ENCODE results near the gene ZNF732.
A peak's percentile ranks its signal among the peaks of the same experiment; 100 is the strongest.

The ZNF732 gene

DNA sequence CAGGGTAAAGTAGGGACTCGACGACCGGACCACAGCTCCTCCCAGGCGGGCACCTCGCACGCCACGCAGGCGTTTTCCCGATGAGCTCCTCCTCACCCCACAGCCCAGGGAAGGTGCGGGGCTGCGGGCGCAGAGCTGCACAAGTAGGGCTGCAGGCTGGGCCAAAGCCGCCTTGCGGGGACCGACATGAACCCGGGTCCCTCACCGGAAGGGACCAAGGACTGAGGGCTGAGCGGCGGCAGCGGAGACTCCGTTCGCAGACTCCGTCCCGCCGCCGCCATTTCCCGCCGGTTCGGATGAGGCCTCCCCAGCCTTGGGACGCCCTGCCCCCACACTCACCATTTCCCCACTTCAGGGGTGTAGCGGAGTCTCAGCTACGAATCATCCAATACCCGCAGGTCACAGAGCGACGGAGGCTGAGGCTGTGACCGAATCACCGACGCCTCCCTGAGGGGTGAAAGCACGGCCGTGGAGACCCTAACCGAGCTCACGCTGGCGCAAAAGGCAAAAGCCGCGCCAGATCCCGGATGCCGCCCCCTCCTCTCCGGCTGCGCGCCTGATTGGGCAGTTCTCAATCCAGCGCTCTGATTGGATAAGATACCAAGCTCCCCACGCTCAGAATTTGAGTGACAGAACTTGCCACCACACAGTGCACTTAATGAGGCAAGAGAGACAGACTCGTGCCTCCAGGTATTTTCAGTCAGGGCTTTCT lies at the start of gene ZNF732:
Gene ZNF732 (minus strand): TSS at position 506 of the 712 bp plus-strand sequence. CDS start 164 bp downstream, at position 342.
- Histone ChIP-seq H3K27ac (ENCODE audit: low read depth, low read length) (no peak within 1 kb of the TSS), H3K9me3 (ENCODE audit: control insufficient read depth in 5 of 5, low read length in 5 of 5) (peaks cover 7 to 39% (median 30%) of the 10 kb centered on the region in 5 donors)

GRCh38 chr4:340011-340410 lies 34.7 kb upstream of the ZNF732 start:
- no peak overlapping the region for H3K4me3 ChIP-seq (ENCODE audit: low read depth in 1 of 5, low read length in 5 of 5)
- no peak overlapping the region for H3K9ac ChIP-seq (ENCODE audit: low read length in 5 of 5)

More for the DNA sequence above, at the start of gene ZNF732:
- Histone ChIP-seq H3K4me1 (ENCODE audit: control insufficient read depth in 5 of 5, insufficient read depth in 5 of 5, low read length in 5 of 5) (peaks cover 0 to 3% (median 0%) of the 10 kb centered on the region in 5 donors), H3K27me3 (ENCODE audit: control insufficient read depth in 5 of 5, insufficient read depth in 4 of 5, low read length in 5 of 5) (peaks cover 0 to 13% (median 7%) of the 10 kb centered on the region in 5 donors), H3K4me3 (ENCODE audit: low read depth in 1 of 5, low read length in 5 of 5) (peak within 1 kb of the TSS in 4 of 5 donors; percentile 50 to 60 (median 53)), H3K9ac (ENCODE audit: low read length in 5 of 5) (no peak within 1 kb of the TSS), H3K36me3 (ENCODE audit: control insufficient read depth in 5 of 5, insufficient read depth in 5 of 5, low read length in 5 of 5) (no peaks in the 10 kb centered on the region)

GRCh38 chr4:338759-339097 lies 33.5 kb upstream of the ZNF732 start:
- Histone ChIP-seq H3K4me1 (ENCODE audit: control insufficient read depth in 5 of 5, insufficient read depth in 5 of 5, low read length in 5 of 5) (peaks cover 5 to 31% (median 23%) of the 10 kb centered on the region in 5 donors), H3K36me3 (ENCODE audit: control insufficient read depth in 5 of 5, insufficient read depth in 5 of 5, low read length in 5 of 5) (peaks cover 0 to 5% (median under 1%) of the 10 kb centered on the region in 5 donors), H3K27ac (ENCODE audit: low read depth, low read length) (peak overlapping the region; percentile 94), H3K9me3 (ENCODE audit: control insufficient read depth in 5 of 5, low read length in 5 of 5) (peaks cover 0 to 13% (median 0%) of the 10 kb centered on the region in 5 donors), H3K27me3 (ENCODE audit: control insufficient read depth in 5 of 5, insufficient read depth in 4 of 5, low read length in 5 of 5) (peaks cover 0 to 2% (median 0%) of the 10 kb centered on the region in 5 donors), H3K9ac (ENCODE audit: low read length in 5 of 5) (peak overlapping the region in 1 of 5 donors; percentile 93), H3K4me3 (ENCODE audit: low read depth in 1 of 5, low read length in 5 of 5) (peak overlapping the region; percentile 75 to 98 (median 96))

More at GRCh38 chr4:340011-340410, 34.7 kb upstream of the ZNF732 start:
- peaks cover 4 to 12% (median 10%) of the 10 kb centered on the region in 5 donors for H3K36me3 ChIP-seq (ENCODE audit: control insufficient read depth in 5 of 5, insufficient read depth in 5 of 5, low read length in 5 of 5)
- H3K4me1 ChIP-seq (ENCODE audit: control insufficient read depth in 5 of 5, insufficient read depth in 5 of 5, low read length in 5 of 5) = peaks cover 5 to 31% (median 23%) of the 10 kb centered on the region in 5 donors
- H3K27me3 ChIP-seq (ENCODE audit: control insufficient read depth in 5 of 5, insufficient read depth in 4 of 5, low read length in 5 of 5) = peaks cover 0 to 2% (median 0%) of the 10 kb centered on the region in 5 donors
- no peak overlapping the region for H3K27ac ChIP-seq (ENCODE audit: low read depth, low read length)
- H3K9me3 ChIP-seq (ENCODE audit: control insufficient read depth in 5 of 5, low read length in 5 of 5) = peaks cover 0 to 13% (median 0%) of the 10 kb centered on the region in 5 donors

GRCh38 chr4:337932-338758 lies 32.9 kb upstream of the ZNF732 start:
- Histone ChIP-seq H3K9ac (ENCODE audit: low read length in 5 of 5) (peak overlapping the region in 4 of 5 donors; percentile 78 to 93 (median 88)), H3K27me3 (ENCODE audit: control insufficient read depth in 5 of 5, insufficient read depth in 4 of 5, low read length in 5 of 5) (peaks cover 0 to 2% (median 0%) of the 10 kb centered on the region in 5 donors), H3K4me3 (ENCODE audit: low read depth in 1 of 5, low read length in 5 of 5) (peak overlapping the region; percentile 91 to 98 (median 96)), H3K4me1 (ENCODE audit: control insufficient read depth in 5 of 5, insufficient read depth in 5 of 5, low read length in 5 of 5) (peaks cover 5 to 31% (median 23%) of the 10 kb centered on the region in 5 donors), H3K9me3 (ENCODE audit: control insufficient read depth in 5 of 5, low read length in 5 of 5) (peaks cover 0 to 13% (median 0%) of the 10 kb centered on the region in 5 donors), H3K27ac (ENCODE audit: low read depth, low read length) (peak overlapping the region; percentile 94), H3K36me3 (ENCODE audit: control insufficient read depth in 5 of 5, insufficient read depth in 5 of 5, low read length in 5 of 5) (peaks cover 0 to 5% (median 0%) of the 10 kb centered on the region in 5 donors)

DNA sequence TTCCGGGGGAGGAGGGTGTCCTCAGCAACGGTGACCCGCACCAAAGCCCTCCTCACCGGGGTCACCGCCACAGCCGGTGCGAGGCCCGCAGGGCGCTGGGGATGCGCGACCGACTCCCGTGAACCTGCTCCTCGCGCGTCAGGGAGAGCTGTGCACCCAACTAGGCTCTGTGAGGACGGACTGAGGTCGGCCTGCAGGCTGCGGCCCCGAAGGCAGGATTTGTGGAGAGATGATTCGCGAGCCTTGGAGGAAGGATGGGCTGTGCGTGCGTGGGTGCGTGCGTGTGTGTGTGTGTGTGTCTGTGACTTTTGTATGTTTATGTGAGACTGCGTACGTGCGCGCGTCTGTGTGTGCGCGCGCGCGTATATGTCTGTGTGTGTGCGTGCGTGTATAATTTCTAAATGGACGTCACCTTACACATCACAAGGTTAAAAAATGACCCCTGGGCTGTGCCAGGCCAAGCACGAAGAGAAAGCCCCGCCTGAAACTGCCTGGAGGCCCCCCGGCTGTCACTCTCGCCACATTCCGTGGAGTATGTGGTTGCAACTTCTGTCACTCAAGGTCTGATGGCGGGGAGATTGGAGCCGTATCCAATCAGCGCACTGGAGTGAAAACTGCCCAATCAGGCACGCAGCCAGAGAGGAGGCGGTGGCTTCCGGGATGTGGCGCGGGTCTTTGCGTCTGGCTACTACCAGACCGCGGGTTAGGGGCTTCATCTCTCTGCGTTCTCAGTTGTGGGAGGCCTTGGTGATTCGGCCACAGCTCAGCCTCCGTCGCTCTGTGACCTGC lies 32.1 kb upstream of the ZNF732 start, which contains the start of gene ZNF141:
Gene ZNF141 (plus strand): TSS at position 672 of the 789 bp plus-strand sequence. CDS start 170 bp downstream, outside the sequence.
- H3K4me1 ChIP-seq (ENCODE audit: control insufficient read depth in 5 of 5, insufficient read depth in 5 of 5, low read length in 5 of 5) = peaks cover 5 to 31% (median 23%) of the 10 kb centered on the region in 5 donors
- peak within 1 kb of the TSS; percentile 91 to 98 (median 96) for H3K4me3 ChIP-seq (ENCODE audit: low read depth in 1 of 5, low read length in 5 of 5)
- peaks cover 0 to 2% (median 0%) of the 10 kb centered on the region in 5 donors for H3K27me3 ChIP-seq (ENCODE audit: control insufficient read depth in 5 of 5, insufficient read depth in 4 of 5, low read length in 5 of 5)
- H3K9me3 ChIP-seq (ENCODE audit: control insufficient read depth in 5 of 5, low read length in 5 of 5) = peaks cover 0 to 9% (median 0%) of the 10 kb centered on the region in 5 donors
- H3K36me3 ChIP-seq (ENCODE audit: control insufficient read depth in 5 of 5, insufficient read depth in 5 of 5, low read length in 5 of 5) = peaks cover 0 to 4% (median 0%) of the 10 kb centered on the region in 5 donors
- H3K27ac ChIP-seq (ENCODE audit: low read depth, low read length) = peak within 1 kb of the TSS; percentile 94
- H3K9ac ChIP-seq (ENCODE audit: low read length in 5 of 5) = peak within 1 kb of the TSS; percentile 56 to 93 (median 88)

DNA sequence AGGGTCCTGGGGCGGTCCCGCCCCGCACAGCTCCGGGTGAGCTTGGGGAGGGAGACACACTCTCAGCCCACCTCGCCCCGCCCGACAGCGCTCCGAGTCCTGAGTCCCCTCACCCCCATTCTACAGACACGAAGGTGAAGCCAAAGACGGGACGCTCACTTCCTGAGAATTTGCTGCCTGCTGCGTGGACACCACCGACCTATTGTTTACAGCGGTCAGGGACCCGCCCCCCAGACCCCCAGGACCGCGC lies 31.5 kb upstream of the ZNF732 start:
- Histone ChIP-seq H3K9me3 (ENCODE audit: control insufficient read depth in 5 of 5, low read length in 5 of 5) (peaks cover 0 to 4% (median 0%) of the 10 kb centered on the region in 5 donors), H3K4me3 (ENCODE audit: low read depth in 1 of 5, low read length in 5 of 5) (peak overlapping the region; percentile 91 to 98 (median 96)), H3K27ac (ENCODE audit: low read depth, low read length) (peak overlapping the region; percentile 94), H3K27me3 (ENCODE audit: control insufficient read depth in 5 of 5, insufficient read depth in 4 of 5, low read length in 5 of 5) (peaks cover 0 to 2% (median 0%) of the 10 kb centered on the region in 5 donors), H3K4me1 (ENCODE audit: control insufficient read depth in 5 of 5, insufficient read depth in 5 of 5, low read length in 5 of 5) (peaks cover 5 to 31% (median 23%) of the 10 kb centered on the region in 5 donors), H3K36me3 (ENCODE audit: control insufficient read depth in 5 of 5, insufficient read depth in 5 of 5, low read length in 5 of 5) (no peaks in the 10 kb centered on the region), H3K9ac (ENCODE audit: low read length in 5 of 5) (peak overlapping the region; percentile 56 to 93 (median 78))

DNA sequence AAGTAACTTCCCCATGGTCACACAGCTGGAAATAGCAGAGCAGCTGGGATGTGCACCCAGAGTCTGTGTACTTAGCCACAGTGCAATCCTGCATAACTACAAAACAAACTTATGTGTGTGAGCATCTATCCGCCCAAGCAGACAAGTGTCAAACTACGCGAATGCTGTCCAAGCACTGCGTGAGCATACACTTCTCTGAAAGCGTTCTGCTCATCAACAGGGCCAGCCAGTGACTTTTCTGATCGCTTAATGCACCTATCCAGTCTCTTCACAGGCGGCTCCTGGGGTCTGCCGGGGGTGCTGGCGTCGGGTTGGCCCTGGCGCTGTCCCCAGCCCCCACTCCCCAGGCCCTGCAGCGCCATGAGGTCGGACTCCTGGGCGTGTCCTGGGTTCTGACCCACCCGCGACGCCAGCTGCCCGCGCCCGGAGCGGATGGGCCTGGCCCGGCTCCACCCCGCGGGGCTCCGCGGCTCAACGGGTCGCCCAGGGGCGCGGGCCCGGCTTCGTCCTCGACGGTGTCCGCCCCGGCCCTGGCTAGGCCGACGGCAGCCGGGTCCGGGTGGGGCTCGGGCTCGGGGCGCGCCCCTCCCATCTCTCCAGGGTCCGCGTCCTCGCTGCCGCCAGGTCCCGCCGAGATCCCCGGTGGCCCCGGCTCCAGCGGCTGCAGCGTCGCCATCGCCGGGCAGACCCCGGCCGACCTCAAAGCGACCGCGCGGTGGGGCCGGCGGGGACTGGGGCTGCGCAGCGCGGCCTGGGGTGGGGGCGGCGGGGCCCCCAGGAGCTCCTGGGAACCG lies 31.0 kb upstream of the ZNF732 start:
- no peaks in the 10 kb centered on the region for H3K9me3 ChIP-seq (ENCODE audit: control insufficient read depth in 5 of 5, low read length in 5 of 5)
- peaks cover 0 to 2% (median 0%) of the 10 kb centered on the region in 5 donors for H3K27me3 ChIP-seq (ENCODE audit: control insufficient read depth in 5 of 5, insufficient read depth in 4 of 5, low read length in 5 of 5)
- H3K27ac ChIP-seq (ENCODE audit: low read depth, low read length) = peak overlapping the region; percentile 94
- peak overlapping the region; percentile 49 to 98 (median 96) for H3K4me3 ChIP-seq (ENCODE audit: low read depth in 1 of 5, low read length in 5 of 5)
- no peaks in the 10 kb centered on the region for H3K36me3 ChIP-seq (ENCODE audit: control insufficient read depth in 5 of 5, insufficient read depth in 5 of 5, low read length in 5 of 5)
- H3K9ac ChIP-seq (ENCODE audit: low read length in 5 of 5) = peak overlapping the region in 4 of 5 donors; percentile 68 to 93 (median 84)
- peaks cover 5 to 31% (median 23%) of the 10 kb centered on the region in 5 donors for H3K4me1 ChIP-seq (ENCODE audit: control insufficient read depth in 5 of 5, insufficient read depth in 5 of 5, low read length in 5 of 5)

DNA sequence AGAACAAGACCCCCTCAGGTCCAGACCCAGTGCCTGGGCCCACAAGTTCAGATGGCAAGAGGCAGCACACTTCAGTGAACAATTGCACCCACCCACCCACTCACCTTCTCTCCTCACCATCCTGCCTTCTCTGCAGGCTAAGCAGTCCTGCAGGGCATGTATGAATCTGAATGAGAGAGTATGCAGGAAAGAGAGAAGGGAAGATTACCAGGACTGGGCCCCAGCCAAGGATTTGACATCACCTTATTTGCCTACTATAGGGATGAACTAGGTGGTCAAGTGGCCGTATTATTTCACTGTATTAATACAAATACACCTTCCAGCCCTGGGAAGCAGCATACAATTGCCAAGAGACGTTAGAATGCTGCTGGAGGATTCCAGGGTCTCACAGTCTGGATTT lies 30.2 kb upstream of the ZNF732 start:
- no peak overlapping the region for H3K27ac ChIP-seq (ENCODE audit: low read depth, low read length)
- H3K36me3 ChIP-seq (ENCODE audit: control insufficient read depth in 5 of 5, insufficient read depth in 5 of 5, low read length in 5 of 5) = no peaks in the 10 kb centered on the region
- peaks cover 5 to 31% (median 23%) of the 10 kb centered on the region in 5 donors for H3K4me1 ChIP-seq (ENCODE audit: control insufficient read depth in 5 of 5, insufficient read depth in 5 of 5, low read length in 5 of 5)
- no peaks in the 10 kb centered on the region for H3K9me3 ChIP-seq (ENCODE audit: control insufficient read depth in 5 of 5, low read length in 5 of 5)
- H3K4me3 ChIP-seq (ENCODE audit: low read depth in 1 of 5, low read length in 5 of 5) = peak overlapping the region in 2 of 5 donors; percentile 49 to 98
- H3K27me3 ChIP-seq (ENCODE audit: control insufficient read depth in 5 of 5, insufficient read depth in 4 of 5, low read length in 5 of 5) = peaks cover 0 to 2% (median 0%) of the 10 kb centered on the region in 5 donors
- H3K9ac ChIP-seq (ENCODE audit: low read length in 5 of 5) = no peak overlapping the region

GRCh38 chr4:328729-329128 lies 23.5 kb upstream of the ZNF732 start:
- no peaks in the 10 kb centered on the region for H3K4me1 ChIP-seq (ENCODE audit: control insufficient read depth in 5 of 5, insufficient read depth in 5 of 5, low read length in 5 of 5)
- H3K4me3 ChIP-seq (ENCODE audit: low read depth in 1 of 5, low read length in 5 of 5) = no peak overlapping the region
- H3K9ac ChIP-seq (ENCODE audit: low read length in 5 of 5) = no peak overlapping the region
- H3K9me3 ChIP-seq (ENCODE audit: control insufficient read depth in 5 of 5, low read length in 5 of 5) = peaks cover 3 to 19% (median 9%) of the 10 kb centered on the region in 5 donors
- no peaks in the 10 kb centered on the region for H3K36me3 ChIP-seq (ENCODE audit: control insufficient read depth in 5 of 5, insufficient read depth in 5 of 5, low read length in 5 of 5)
- no peak overlapping the region for H3K27ac ChIP-seq (ENCODE audit: low read depth, low read length)
- no peaks in the 10 kb centered on the region for H3K27me3 ChIP-seq (ENCODE audit: control insufficient read depth in 5 of 5, insufficient read depth in 4 of 5, low read length in 5 of 5)
